CMK (cell line): ENCODE data around the gene P2RX7.
"Not testable (repeated sequence)": the region's sequence is repeated elsewhere in the genome, so short reads cannot be mapped to it uniquely, and the experiment has no call there.

Experiments used
- DNase-seq: peaks from one replicate; pipeline ENCODE4 v3.0.0-alpha.2; 2010; ENCODE audit warnings: low read depth

P2RX7 gene

GRCh38 chr12:121135320-121135719 is 2.6 kb downstream of the P2RX7 start:
- no peak for DNase-seq

GRCh38 chr12:121137512-121137911 is 4.8 kb downstream of the P2RX7 start:
- DNase-seq: no peak

GRCh38 chr12:121138284-121138683 is 5.6 kb downstream of the P2RX7 start:
- DNase-seq: no peak

GRCh38 chr12:121139286-121139685 is 6.6 kb downstream of the P2RX7 start:
- no peak for DNase-seq

- DNase-seq: no peak
Measured at GRCh38 chr12:121142171-121142950, 9.7 kb downstream of the P2RX7 start.

GRCh38 chr12:121144416-121144914 is 11.8 kb downstream of the P2RX7 start:
- no peak for DNase-seq

GRCh38 chr12:121145221-121145620 is 12.5 kb downstream of the P2RX7 start:
- DNase-seq: no peak

GRCh38 chr12:121149289-121149688 is 16.6 kb downstream of the P2RX7 start:
- DNase-seq: not testable (repeated sequence)

GRCh38 chr12:121154793-121155375 is 22.2 kb downstream of the P2RX7 start:
- no peak for DNase-seq

GRCh38 chr12:121156365-121156764 is 23.7 kb downstream of the P2RX7 start:
- DNase-seq: no peak

GRCh38 chr12:121158085-121158484 is 25.4 kb downstream of the P2RX7 start:
- DNase-seq: no peak

- DNase-seq: not testable (repeated sequence)
Measured at GRCh38 chr12:121158728-121159351, 26.2 kb downstream of the P2RX7 start.

GRCh38 chr12:121159467-121160307 is 27.0 kb downstream of the P2RX7 start:
- DNase-seq: no peak

- no peak for DNase-seq
Measured at GRCh38 chr12:121162384-121162783, 29.7 kb downstream of the P2RX7 start.

GRCh38 chr12:121162985-121163384 is 30.3 kb downstream of the P2RX7 start:
- DNase-seq: no peak

- peak; percentile 37 for DNase-seq
Measured at GRCh38 chr12:121164839-121165238, 32.2 kb downstream of the P2RX7 start.

- DNase-seq: no peak
Measured at GRCh38 chr12:121165316-121165715, 32.6 kb downstream of the P2RX7 start.

- DNase-seq: no peak
Measured at GRCh38 chr12:121166356-121166755, 33.7 kb downstream of the P2RX7 start.

GRCh38 chr12:121167232-121167820 is 34.6 kb downstream of the P2RX7 start:
- no peak for DNase-seq

- DNase-seq: no peak
Measured at GRCh38 chr12:121167951-121168350, 35.3 kb downstream of the P2RX7 start.

GRCh38 chr12:121170151-121170550 is 37.5 kb downstream of the P2RX7 start:
- no peak for DNase-seq
